GM12891 (cell line): ENCODE measurements around the gene LINGO4.

Source experiments
- PAX5 ChIP-seq: IDR thresholded peaks from 2 replicates; pipeline ENCODE4 v1.6.1; 2011; ENCODE audit warnings: low read length, moderate library complexity, mild to moderate bottlenecking; ENCODE audit not compliant: insufficient read depth, severe bottlenecking
- POLR2A ChIP-seq: IDR thresholded peaks from 2 replicates; pipeline ENCODE4 v1.6.1; 2011; ENCODE audit warnings: low read depth, low read length, control low read depth
- POLR2AphosphoS5 ChIP-seq: IDR thresholded peaks from 2 replicates; pipeline ENCODE4 v1.6.1; 2011; ENCODE audit warnings: low read depth, low read length, control low read depth
- POU2F2 ChIP-seq: IDR thresholded peaks from 2 replicates; pipeline ENCODE4 v1.6.1; 2011; ENCODE audit warnings: low read depth, mild to moderate bottlenecking, control low read depth, low read length, moderate library complexity
- SPI1 ChIP-seq: IDR thresholded peaks from 2 replicates; pipeline ENCODE4 v1.6.1; 2011; ENCODE audit warnings: low read depth, low read length, control low read depth
- TAF1 ChIP-seq: IDR thresholded peaks from 2 replicates; pipeline ENCODE4 v1.6.1; 2011; ENCODE audit warnings: low read depth, low read length, control low read depth

GRCh38 chr1:151851886-151852285, 46.7 kb upstream of the LINGO4 start:
- TF ChIP-seq POLR2AphosphoS5 (no peak), POLR2A (no peak), TAF1 (no peak), POU2F2 (no peak), SPI1 (no peak), PAX5 (no peak)
